ENCODE data around the gene EMD.
"Not testable (repeated sequence)": the region's sequence is repeated elsewhere in the genome, so short reads cannot be mapped to it uniquely, and the experiment has no call there.

EMD gene

GRCh38 chrX:154378059-154378798, 866 bp upstream of the EMD start:
- FAIRE-seq (peak; percentile 74), DNase-seq (ENCODE audit: insufficient read length, low spot score) (no peak)

GRCh38 chrX:154379569-154379951, 465 bp downstream of the EMD start:
- TF ChIP-seq TAF1 (IDR thresholded peaks at IDR 0.05; ENCODE audit: low read depth, low read length), result no peak
- TF ChIP-seq POLR2A (IDR thresholded peaks at IDR 0.05; ENCODE audit: low read depth, low read length), result no peak
- TF ChIP-seq POU2F2 (IDR thresholded peaks at IDR 0.05; ENCODE audit: low read depth, low read length), result no peak
- TF ChIP-seq POLR2AphosphoS5 (IDR thresholded peaks at IDR 0.05; ENCODE audit: low read depth, low read length), result no peak
- TF ChIP-seq PAX5 (IDR thresholded peaks at IDR 0.05; ENCODE audit: insufficient read depth, low read length, severe bottlenecking), result no peak
- TF ChIP-seq SPI1 (IDR thresholded peaks at IDR 0.05; ENCODE audit: low read depth, low read length), result no peak
- DNase-seq (ENCODE audit: insufficient read length, low spot score), result no peak
- FAIRE-seq, result no peak

More at GRCh38 chrX:154378059-154378798, 866 bp upstream of the EMD start:
- TF ChIP-seq PAX5 (IDR thresholded peaks at IDR 0.05; ENCODE audit: insufficient read depth, low read length, severe bottlenecking) (no peak), POLR2AphosphoS5 (IDR thresholded peaks at IDR 0.05; ENCODE audit: low read depth, low read length) (no peak; the same call in 1 of the 2 replicates), TAF1 (IDR thresholded peaks at IDR 0.05; ENCODE audit: low read depth, low read length) (no peak), POLR2A (IDR thresholded peaks at IDR 0.05; ENCODE audit: low read depth, low read length) (0 out of 2 replicates have a peak, but pooled peaks have one; percentile 24), POU2F2 (IDR thresholded peaks at IDR 0.05; ENCODE audit: low read depth, low read length) (no peak), SPI1 (IDR thresholded peaks at IDR 0.05; ENCODE audit: low read depth, low read length) (no peak)

- TF ChIP-seq POU2F2 (IDR thresholded peaks at IDR 0.05; ENCODE audit: low read depth, low read length) (no peak), POLR2AphosphoS5 (IDR thresholded peaks at IDR 0.05; ENCODE audit: low read depth, low read length) (no peak), PAX5 (IDR thresholded peaks at IDR 0.05; ENCODE audit: insufficient read depth, low read length, severe bottlenecking) (no peak), TAF1 (IDR thresholded peaks at IDR 0.05; ENCODE audit: low read depth, low read length) (no peak), POLR2A (IDR thresholded peaks at IDR 0.05; ENCODE audit: low read depth, low read length) (no peak), SPI1 (IDR thresholded peaks at IDR 0.05; ENCODE audit: low read depth, low read length) (no peak)
- no peak for DNase-seq (ENCODE audit: insufficient read length, low spot score)
- FAIRE-seq, result peak; percentile 20
These were observed 1.1 kb downstream of the EMD start for GRCh38 chrX:154380153-154380552.

GRCh38 chrX:154380787-154381186, 1.7 kb downstream of the EMD start:
- DNase-seq (ENCODE audit: insufficient read length, low spot score) (no peak), FAIRE-seq (no peak)
- TF ChIP-seq PAX5 (IDR thresholded peaks at IDR 0.05; ENCODE audit: insufficient read depth, low read length, severe bottlenecking), result no peak
- no peak for TF ChIP-seq POU2F2 (IDR thresholded peaks at IDR 0.05; ENCODE audit: low read depth, low read length)
- no peak for TF ChIP-seq SPI1 (IDR thresholded peaks at IDR 0.05; ENCODE audit: low read depth, low read length)
- no peak for TF ChIP-seq POLR2A (IDR thresholded peaks at IDR 0.05; ENCODE audit: low read depth, low read length)
- no peak for TF ChIP-seq TAF1 (IDR thresholded peaks at IDR 0.05; ENCODE audit: low read depth, low read length)
- no peak for TF ChIP-seq POLR2AphosphoS5 (IDR thresholded peaks at IDR 0.05; ENCODE audit: low read depth, low read length)

- no peak for TF ChIP-seq PAX5 (IDR thresholded peaks at IDR 0.05; ENCODE audit: insufficient read depth, low read length, severe bottlenecking)
- no peak for TF ChIP-seq TAF1 (IDR thresholded peaks at IDR 0.05; ENCODE audit: low read depth, low read length)
- FAIRE-seq (no peak), DNase-seq (ENCODE audit: insufficient read length, low spot score) (no peak)
These were observed 2.2 kb downstream of the EMD start for GRCh38 chrX:154381271-154381670.

- DNase-seq (ENCODE audit: insufficient read length, low spot score) (no peak), FAIRE-seq (no peak)
- no peak for TF ChIP-seq POU2F2 (IDR thresholded peaks at IDR 0.05; ENCODE audit: low read depth, low read length)
These were observed 3.5 kb downstream of the EMD start for GRCh38 chrX:154382483-154383069.

GRCh38 chrX:154383359-154384283, 4.5 kb downstream of the EMD start:
- FAIRE-seq (no peak), DNase-seq (ENCODE audit: insufficient read length, low spot score) (no peak)
- TF ChIP-seq POLR2AphosphoS5 (IDR thresholded peaks at IDR 0.05; ENCODE audit: low read depth, low read length) (no peak), PAX5 (IDR thresholded peaks at IDR 0.05; ENCODE audit: insufficient read depth, low read length, severe bottlenecking) (no peak), SPI1 (IDR thresholded peaks at IDR 0.05; ENCODE audit: low read depth, low read length) (no peak), POLR2A (IDR thresholded peaks at IDR 0.05; ENCODE audit: low read depth, low read length) (no peak), TAF1 (IDR thresholded peaks at IDR 0.05; ENCODE audit: low read depth, low read length) (no peak)

- DNase-seq (ENCODE audit: insufficient read length, low spot score), result no peak
- FAIRE-seq, result no peak
- TF ChIP-seq TAF1 (IDR thresholded peaks at IDR 0.05; ENCODE audit: low read depth, low read length) (no peak), POU2F2 (IDR thresholded peaks at IDR 0.05; ENCODE audit: low read depth, low read length) (no peak), PAX5 (IDR thresholded peaks at IDR 0.05; ENCODE audit: insufficient read depth, low read length, severe bottlenecking) (no peak), POLR2AphosphoS5 (IDR thresholded peaks at IDR 0.05; ENCODE audit: low read depth, low read length) (no peak), SPI1 (IDR thresholded peaks at IDR 0.05; ENCODE audit: low read depth, low read length) (no peak), POLR2A (IDR thresholded peaks at IDR 0.05; ENCODE audit: low read depth, low read length) (no peak)
These were observed 5.3 kb downstream of the EMD start for GRCh38 chrX:154384284-154384892.

GRCh38 chrX:154388094-154388493, 9.0 kb downstream of the EMD start:
- FAIRE-seq, result peak; percentile 87
- DNase-seq (ENCODE audit: insufficient read length, low spot score), result not testable (repeated sequence)

- not testable (repeated sequence) for DNase-seq (ENCODE audit: insufficient read length, low spot score); FAIRE-seq
These were observed 9.6 kb downstream of the EMD start for GRCh38 chrX:154388649-154389048.

GRCh38 chrX:154389812-154390747, 11.0 kb downstream of the EMD start:
- peak; percentile 99 for FAIRE-seq
- not testable (repeated sequence) for DNase-seq (ENCODE audit: insufficient read length, low spot score)

- FAIRE-seq; DNase-seq (ENCODE audit: insufficient read length, low spot score): not testable (repeated sequence)
These were observed 17.3 kb downstream of the EMD start for GRCh38 chrX:154396363-154396762.

Measured in GM12891 (cell line).